ENCODE results near the gene LRG1. TPM values are rescaled to one million over a fixed set of nuclear protein-coding genes. Genes with fewer than 3 reads are reported as not detected.

Gene LRG1
- total and polyA plus RNA-seq, 9 of the 15 experiments (the other 6 are each of a cell fraction or from before 2014, with no cell fraction given), result 1.5 to 11.9 (median 8.7) TPM

DNA sequence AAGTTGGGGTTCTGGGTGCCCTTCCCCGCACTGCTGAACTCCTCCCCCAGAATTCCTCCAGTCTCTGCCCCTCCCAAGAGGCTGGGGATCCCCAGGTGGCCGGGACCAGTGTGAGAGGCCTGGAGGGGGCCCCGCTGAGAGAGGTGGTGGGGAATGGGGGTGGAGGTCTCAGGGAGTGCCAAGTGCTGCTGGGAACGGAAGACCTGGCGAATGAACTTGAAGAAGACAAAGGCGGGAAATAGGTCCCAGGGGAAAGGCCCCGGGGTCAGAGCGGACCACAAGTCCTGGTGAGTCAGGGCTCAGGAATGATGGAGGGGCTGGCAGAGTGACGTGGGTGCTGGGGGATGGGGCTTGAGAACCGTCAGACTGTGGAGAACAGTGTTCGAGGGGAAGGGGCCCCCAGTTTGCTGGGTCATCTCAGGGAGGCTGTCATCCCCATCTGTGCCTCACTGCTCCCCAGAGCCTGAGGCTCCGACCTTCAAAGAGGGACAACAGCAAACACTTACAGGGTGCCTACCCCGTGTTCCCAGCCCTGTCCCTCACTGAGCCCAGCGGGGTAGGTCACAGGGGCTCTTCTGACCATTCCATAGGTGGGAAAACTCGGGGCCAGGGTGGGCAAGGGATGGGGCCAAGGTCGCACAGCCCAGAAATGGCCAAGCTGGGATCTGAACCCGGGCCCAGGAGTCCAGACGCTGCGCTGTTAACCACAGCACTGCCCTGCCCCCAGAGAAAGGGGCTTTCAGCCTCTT lies 35.6 kb upstream of the LRG1 start:
- no TSS peak for BruUV-seq (replicated peaks)
- ChIA-PET CTCF (ENCODE audit: low intra/inter-chr PET ratio) (interaction anchor here (0.6 to 3.6 kb wide), 4 partner anchors 18 to 228 kb away, joined by 3 to 25 read pairs (median 4); no protein-coding TSS in a partner anchor), POLR2A (interaction anchor here (0.7 to 2.0 kb wide), 2 partner anchors 47 to 102 kb away, joined by 3 to 4 read pairs; no protein-coding TSS in a partner anchor)
- H3K36me3 ChIP-seq (ENCODE audit: control insufficient read depth, insufficient read depth, low read length), result no peaks in the 10 kb centered on the region
- H3K9me3 ChIP-seq (replicated peaks; ENCODE audit: control insufficient read depth, insufficient read depth, low read depth, low read length), result no peaks in the 10 kb centered on the region
- H2AFZ ChIP-seq (ENCODE audit: low read depth, low read length), result peak overlapping the region; percentile 38; the same call in 1 of the 2 replicates
- H3K79me2 ChIP-seq (ENCODE audit: control insufficient read depth, insufficient read depth, low read length), result no peaks in the 10 kb centered on the region
- in situ Hi-C loops (cut with MboI), result loop anchor here (5.0 to 10.0 kb wide), 2 partner anchors 62 to 219 kb away; partner anchors contain the start of genes FEM1A and TNFAIP8L1
- WGBS (ENCODE audit: insufficient coverage, low coverage, missing lambda C conversion rate), result 23% methylated on average over 15 of the region's 19 CpGs
- H3K4me1 ChIP-seq (replicated peaks in 1 of 2; ENCODE audit: control insufficient read depth in 2 of 2, insufficient read depth in 2 of 2, low read length in 2 of 2), result peaks cover 25 to 49% of the 10 kb centered on the region in 2 experiments
- intact Hi-C loops (cut with micrococcal nuclease), result loop anchor here (1.0 kb wide), 2 partner anchors 58 to 61 kb away; no protein-coding TSS in a partner anchor
- H3K9me1 ChIP-seq (ENCODE audit: control insufficient read depth, insufficient read depth, low read length), result no peaks in the 10 kb centered on the region
- peaks cover 4% of the 10 kb centered on the region for H4K20me1 ChIP-seq (replicated peaks; ENCODE audit: control insufficient read depth, insufficient read depth, low read length)
- FAIRE-seq (no peak), ATAC-seq (peak; percentile 23), DNase-seq (ENCODE audit: extremely low read depth in 1 of 4, low spot score in 3 of 4) (peak; percentile 73 to 75 (median 74))
- no peak overlapping the region; the same call in 1 of the 2 replicates for H3K4me3 ChIP-seq
- peak overlapping the region; percentile 10 to 75; a peak in 3 of 4 replicates for H3K9ac ChIP-seq (ENCODE audit: insufficient read depth in 1 of 2, low read depth in 2 of 2, low read length in 2 of 2)
- H3K4me2 ChIP-seq (ENCODE audit: insufficient read depth, low read length), result 0 out of 2 replicates have a peak overlapping the region, but pooled peaks have one; percentile 35
- no peaks in the 10 kb centered on the region for H3K27me3 ChIP-seq (ENCODE audit: control insufficient read depth in 2 of 2, insufficient read depth in 2 of 2, low read length in 2 of 2)
- peak overlapping the region; percentile 53; the same call in 2 of the 3 replicates for H3K27ac ChIP-seq (ENCODE audit: extremely low read depth, low read depth, low read length)
- TF ChIP-seq CREB1 (IDR thresholded peaks at IDR 0.05), result peak; percentile 74
- 0 out of 2 replicates have a peak, but pooled peaks have one; percentile 27 for TF ChIP-seq CREB1 (CRISPR knock-in tag; IDR thresholded peaks at IDR 0.05)
- TF ChIP-seq POLR3A (IDR thresholded peaks at IDR 0.05; ENCODE audit: borderline replicate concordance, extremely low read depth, insufficient read depth, insufficient read length), result no peak
- peak; percentile 64 for TF ChIP-seq SMARCA4 (IDR thresholded peaks at IDR 0.05)
- TF ChIP-seq JUND (IDR thresholded peaks at IDR 0.05; ENCODE audit: borderline replicate concordance, low read depth, low read length), result peak; percentile 86
- TF ChIP-seq JUND (tag; IDR thresholded peaks at IDR 0.05; ENCODE audit: borderline replicate concordance, low read depth, low read length), result peak; percentile 67; the same call in 2 of the 3 replicates
- TF ChIP-seq FOSL1 (tag; conservative IDR thresholded peaks at IDR 0.05), result peak; percentile 88
- TF ChIP-seq ZNF589 (CRISPR knock-in tag; IDR thresholded peaks at IDR 0.05; ENCODE audit: low read depth), result no peak
- TF ChIP-seq, protein P1, sequence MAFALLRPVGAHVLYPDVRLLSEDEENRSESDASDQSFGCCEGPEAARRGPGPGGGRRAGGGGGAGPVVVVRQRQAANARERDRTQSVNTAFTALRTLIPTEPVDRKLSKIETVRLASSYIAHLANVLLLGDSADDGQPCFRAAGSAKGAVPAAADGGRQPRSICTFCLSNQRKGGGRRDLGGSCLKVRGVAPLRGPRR (CRISPR knock-in tag; IDR thresholded peaks at IDR 0.05), result no peak
- TF ChIP-seq DNMT1 (IDR thresholded peaks at IDR 0.05), result no peak
- TF ChIP-seq TEAD1 (CRISPR knock-in tag; IDR thresholded peaks at IDR 0.05), result peak in 1 of 2 experiments; percentile 93; a peak in 2 of 4 replicates
- TF ChIP-seq TRIM24 (IDR thresholded peaks at IDR 0.05), result peak in 1 of 2 experiments; percentile 20; a peak in 1 of 4 replicates
- no peak for TF ChIP-seq EHMT2 (IDR thresholded peaks at IDR 0.05)
- no peak for TF ChIP-seq GTF2F1 (IDR thresholded peaks at IDR 0.05; ENCODE audit: low read depth, low read length)
- TF ChIP-seq ZNF395 (CRISPR knock-in tag; IDR thresholded peaks at IDR 0.05), result 0 out of 2 replicates have a peak, but pooled peaks have one; percentile 17
- TF ChIP-seq DPF2 (IDR thresholded peaks at IDR 0.05), result peak; percentile 71
- peak; percentile 69 for TF ChIP-seq TEAD4 (IDR thresholded peaks at IDR 0.05; ENCODE audit: low read length)
- no peak for TF ChIP-seq TEAD4 (CRISPR knock-in tag; IDR thresholded peaks at IDR 0.05; ENCODE audit: borderline replicate concordance)
- TF ChIP-seq ATF7 (IDR thresholded peaks at IDR 0.05), result 0 out of 2 replicates have a peak, but pooled peaks have one; percentile 9
- TF ChIP-seq ATF1 (CRISPR knock-in tag; IDR thresholded peaks at IDR 0.05), result no peak
- TF ChIP-seq ATF1 (tag; IDR thresholded peaks at IDR 0.05), result 0 out of 2 replicates have a peak, but pooled peaks have one; percentile 22
- peak; percentile 65; the same call in 1 of the 2 replicates for TF ChIP-seq JUN (IDR thresholded peaks at IDR 0.05; ENCODE audit: borderline replicate concordance, low read depth, low read length)
- no peak for TF ChIP-seq JUN (CRISPR knock-in tag; IDR thresholded peaks at IDR 0.05; ENCODE audit: borderline replicate concordance)
